Stimulated activated CD4-positive, alpha-beta T cell treated with anti-CD3 and anti-CD28 coated beads, Interleukin-4, amount 100 ng/mL, for 1 hour (primary cell): ENCODE measurements around the gene RMND5A.

Experiments
- DNase-seq: peaks from one replicate; pipeline ENCODE4 v3.0.0-alpha.2; 2020

RMND5A gene

DNA sequence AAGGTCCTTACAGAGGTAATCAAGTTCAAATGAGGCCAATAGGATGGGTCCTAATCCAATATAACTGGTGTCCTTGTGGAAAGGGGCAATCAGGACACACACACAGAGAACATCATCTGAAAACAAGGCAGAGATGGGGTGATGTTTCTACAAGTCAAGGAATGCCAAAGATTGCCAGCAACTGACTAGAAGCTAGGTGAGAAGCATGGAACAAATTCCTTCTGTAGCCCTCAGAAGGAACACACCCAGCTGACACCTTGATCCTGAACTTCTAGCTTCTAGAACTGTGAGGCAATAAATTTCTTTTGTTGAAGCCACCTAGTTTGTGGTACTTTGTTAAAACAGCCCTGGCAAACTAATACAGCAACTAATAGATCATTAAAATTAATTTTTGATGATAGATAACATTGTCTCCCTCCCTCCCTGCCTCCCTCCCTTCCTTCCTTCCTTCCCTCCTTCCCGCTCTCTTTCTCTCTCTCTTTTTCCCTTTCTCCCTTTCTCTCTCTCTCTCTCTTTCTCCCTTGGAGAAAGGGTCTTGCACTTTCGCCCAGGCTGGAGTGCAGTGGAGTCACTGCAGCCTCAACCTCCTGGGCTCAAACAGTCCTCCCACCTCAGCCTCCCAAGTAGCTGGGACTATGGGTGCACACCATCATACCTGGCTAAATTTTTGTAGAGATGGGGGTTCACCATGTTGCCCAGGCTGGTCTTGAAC is 80.9 kb downstream of the RMND5A start:
- no peak for DNase-seq

GRCh38 chr2:86806059-86806857 is 86.2 kb downstream of the RMND5A start:
- no peak for DNase-seq

DNA sequence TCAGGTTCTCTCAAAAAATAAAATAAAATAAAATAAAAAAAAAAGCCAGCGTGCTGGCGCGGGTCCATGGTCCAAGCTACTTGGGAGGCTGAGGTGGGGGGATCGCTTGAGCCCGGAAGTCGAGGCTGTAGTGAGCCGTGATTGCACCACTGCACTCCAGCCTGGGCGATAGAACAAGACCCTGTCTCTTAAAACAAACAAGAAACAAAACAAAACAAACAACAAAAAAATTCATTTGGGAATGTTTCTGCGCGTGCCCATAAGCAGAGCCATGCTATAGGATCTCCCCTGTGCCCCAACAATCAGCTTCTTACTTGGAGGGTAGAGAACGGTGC is 87.0 kb downstream of the RMND5A start:
- no peak for DNase-seq

DNA sequence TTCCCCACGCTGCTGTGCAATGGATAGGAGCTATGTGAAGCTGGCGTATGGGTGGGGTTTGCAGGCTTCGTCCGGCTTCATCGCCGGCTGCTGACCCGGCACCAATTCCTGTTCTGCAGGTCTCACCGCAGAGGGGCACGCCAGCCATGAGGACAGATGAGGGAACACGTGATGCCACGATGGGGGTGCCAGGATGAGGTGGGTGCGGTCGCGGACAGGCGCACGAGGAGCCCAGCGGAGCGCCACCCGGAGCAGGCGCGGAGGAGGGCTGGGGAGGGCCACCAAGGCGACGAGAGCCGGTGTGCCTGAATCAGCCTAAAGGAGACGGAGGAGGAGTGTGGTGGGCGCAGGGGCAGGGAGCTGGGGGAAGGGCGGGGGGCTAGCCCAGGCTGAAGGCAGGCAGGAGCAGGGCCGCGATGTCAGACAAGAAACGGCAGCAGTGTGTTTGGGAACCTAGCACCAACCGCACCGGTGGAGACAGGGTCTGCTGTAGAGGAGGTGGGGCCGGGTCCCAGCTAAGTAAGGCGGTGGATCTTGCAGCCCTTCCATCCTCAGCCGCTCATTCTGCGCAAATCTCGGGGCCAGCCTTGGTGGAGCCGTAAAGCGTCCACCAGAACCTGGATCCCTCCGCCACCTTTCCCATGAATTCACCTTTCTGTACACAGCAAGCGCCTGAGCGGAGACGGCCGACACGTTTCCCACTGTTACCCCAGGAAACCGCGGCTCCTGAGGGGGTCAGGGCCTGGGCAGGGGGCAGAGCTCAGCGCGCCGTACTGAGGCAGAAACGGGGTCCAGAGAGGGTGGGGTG is 87.6 kb downstream of the RMND5A start:
- no peak for DNase-seq

DNA sequence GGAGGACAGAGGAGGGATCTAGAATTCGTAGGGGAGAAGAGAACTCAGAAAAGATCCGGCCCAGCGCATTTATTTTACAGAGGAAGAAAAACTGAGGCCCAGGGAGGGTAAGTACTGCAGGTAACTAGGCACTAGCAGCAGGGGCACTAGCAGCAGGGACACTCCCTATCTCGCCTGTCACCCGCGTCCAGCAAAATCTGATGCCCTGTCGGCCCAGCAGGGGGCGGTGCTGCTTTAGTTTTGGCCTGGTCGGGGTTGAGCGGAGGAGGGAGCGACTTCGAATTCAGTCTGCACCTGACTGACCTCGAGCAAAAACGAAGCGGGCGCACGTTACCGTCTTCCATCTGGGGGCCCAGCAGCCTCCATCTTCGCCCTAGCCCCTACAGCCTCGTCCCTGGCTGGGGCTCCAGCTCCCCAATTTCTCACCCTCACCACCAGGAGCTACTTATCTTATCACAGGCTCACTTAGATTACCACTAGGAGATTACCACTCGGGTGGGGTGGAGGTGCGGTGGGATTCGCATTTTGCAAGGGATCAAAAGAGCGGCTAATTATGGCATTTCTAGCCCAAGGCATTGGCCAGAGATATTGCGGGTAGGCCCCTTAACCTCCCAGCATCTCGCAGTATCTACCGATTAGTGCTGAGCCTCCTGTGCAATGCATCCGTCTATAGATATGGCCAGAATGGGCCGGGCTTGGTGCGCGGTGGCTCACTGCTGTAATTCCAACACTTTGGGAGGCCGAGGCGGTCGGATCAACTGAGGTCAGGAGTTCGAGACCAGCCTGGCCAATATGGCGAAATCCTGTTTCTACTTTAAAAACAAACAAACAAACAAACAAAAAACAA is 88.4 kb downstream of the RMND5A start:
- DNase-seq: peak; percentile 91

GRCh38 chr2:86809481-86810121 is 89.5 kb downstream of the RMND5A start:
- no peak for DNase-seq

DNA sequence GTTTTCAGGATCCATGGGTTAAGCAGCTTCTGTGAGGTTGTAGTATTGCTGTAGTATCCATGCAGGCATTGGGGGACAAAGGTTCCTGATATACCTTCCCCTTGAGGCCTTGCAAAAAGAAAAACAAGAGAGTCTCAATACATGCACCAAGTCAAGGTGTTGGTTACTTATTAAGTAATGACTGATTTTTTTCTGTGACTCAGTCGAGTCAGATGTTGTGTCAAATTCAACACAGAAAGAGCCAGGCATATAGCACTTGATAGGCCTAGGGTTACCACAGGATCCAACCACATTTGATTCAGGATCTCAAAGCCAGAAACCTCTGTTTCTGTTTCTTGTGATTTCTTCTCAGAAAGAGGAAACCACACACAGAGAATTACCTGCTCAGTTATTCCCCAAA is 95.5 kb downstream of the RMND5A start:
- DNase-seq: no peak

GRCh38 chr2:86818114-86818801 is 98.2 kb downstream of the RMND5A start:
- no peak for DNase-seq

DNA sequence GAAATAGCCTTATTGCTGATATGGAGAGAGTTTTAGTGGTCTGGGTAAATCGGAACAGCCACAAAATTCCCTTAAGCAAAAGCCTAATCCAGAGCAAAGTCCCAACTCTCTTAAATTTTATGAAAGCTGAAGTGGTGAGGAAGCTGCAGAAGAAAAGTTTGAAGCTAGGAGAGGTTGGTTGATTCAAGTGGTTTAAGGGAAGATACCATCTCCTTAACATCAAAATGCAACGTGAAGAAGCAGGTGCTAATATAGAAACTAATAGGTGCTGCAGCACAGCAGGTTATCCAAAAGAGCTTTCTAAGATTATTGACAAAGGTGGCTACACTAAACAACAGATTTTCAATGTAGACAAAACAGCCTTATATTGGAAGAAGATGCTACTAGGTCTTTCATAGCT is 98.9 kb downstream of the RMND5A start:
- no peak for DNase-seq

DNA sequence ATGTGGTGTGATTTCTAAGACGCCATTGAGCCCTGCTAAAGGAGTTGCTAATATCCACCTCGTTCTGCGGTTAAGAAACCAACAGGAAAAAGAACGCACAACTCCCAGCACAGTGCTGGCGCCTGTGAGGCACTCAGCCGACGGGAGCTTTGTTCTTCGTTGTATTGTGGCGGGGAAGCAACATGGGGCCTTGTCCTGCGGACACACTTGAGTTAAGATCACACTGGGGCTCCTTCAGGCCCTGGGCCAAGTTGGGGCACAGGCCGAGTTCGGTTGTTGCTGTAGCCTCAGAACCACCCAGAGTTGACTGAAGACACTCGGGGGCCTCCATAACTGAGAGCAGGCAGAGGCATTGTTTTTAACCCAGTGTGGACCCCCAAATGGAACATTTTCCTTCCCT is 101.2 kb downstream of the RMND5A start:
- no peak for DNase-seq

DNA sequence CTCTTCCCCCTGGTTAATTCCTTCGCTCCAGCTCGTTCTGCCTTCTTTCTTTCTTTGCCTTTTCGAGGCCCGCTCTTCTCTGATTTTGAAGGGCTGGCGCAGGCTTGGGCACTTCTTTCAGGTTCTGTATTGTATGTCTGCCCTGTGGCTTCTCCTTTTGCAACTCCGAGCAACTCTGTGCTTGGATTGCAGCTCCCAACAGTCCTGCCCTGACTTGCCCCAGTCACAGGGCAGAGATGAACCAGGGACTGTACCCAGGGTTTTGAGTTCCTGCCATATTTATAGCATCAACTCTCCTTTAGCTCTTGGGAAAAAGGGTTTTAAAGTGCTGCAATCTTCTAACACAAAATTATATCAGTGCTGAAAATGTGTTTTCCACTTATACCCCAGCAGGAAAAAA is 101.8 kb downstream of the RMND5A start:
- no peak for DNase-seq

DNA sequence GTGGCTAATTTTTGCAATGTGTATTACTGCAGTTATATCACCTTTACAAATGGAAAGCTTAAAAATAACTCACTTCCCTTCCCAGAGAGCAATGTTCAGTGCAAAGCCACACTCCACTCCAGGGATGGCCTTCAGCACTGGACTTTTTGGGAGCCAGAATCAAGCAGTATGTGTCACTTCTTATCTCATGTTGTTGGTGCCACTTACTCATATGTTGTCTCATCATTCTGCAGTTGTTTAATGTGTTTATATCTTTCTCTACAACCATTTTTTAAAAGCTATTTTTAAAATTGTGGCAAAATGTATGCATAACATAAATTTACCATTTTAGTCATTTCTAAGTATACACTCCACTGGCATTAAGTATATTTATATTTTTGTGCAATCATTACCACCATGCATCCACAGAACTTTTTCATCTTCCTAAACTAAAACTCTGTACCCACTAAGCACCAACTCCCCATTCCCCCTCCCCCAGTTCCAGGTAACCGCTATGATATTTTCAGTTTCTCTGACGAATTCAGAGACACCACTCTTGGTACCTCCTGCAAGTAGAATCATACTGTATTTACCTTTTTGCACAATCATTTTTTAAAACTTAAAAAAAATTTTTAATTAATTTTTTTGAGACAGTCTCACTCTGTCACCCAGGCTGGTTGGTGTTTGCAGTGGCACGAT is 102.7 kb downstream of the RMND5A start:
- no peak for DNase-seq

DNA sequence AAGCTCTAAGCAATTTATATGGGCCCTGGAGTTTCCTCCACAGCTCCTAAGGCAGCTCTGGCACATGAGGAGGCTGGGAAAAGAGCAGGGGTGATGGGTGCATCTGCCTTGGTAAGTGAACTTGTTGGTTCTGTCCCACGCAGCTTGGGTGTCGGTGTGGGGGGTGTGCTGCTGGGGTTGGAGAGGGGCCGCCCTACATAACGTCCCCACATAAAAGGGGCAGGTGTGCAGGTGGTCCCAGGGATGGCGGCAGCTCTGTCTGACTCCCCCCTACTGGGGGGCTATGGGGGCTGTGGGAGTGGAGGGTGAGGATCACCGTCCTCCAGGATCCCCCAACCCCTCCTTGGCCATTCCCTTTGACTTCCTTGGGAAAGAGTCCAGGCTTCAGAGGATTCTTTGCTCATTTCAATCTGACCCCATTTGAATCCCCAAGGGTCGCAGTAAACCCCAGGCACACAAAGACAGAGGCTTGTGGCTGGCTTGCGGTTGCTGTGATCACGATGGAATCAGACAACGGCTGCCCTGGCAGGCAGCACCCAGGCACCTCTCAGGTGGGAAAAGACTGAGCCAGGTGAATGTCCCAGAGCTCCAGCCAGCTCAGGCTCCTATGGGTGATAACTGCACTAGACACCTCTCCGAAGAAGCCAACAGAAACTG is 105.1 kb downstream of the RMND5A start:
- no peak for DNase-seq

GRCh38 chr2:86825693-86826381 is 105.7 kb downstream of the RMND5A start:
- no peak for DNase-seq

DNA sequence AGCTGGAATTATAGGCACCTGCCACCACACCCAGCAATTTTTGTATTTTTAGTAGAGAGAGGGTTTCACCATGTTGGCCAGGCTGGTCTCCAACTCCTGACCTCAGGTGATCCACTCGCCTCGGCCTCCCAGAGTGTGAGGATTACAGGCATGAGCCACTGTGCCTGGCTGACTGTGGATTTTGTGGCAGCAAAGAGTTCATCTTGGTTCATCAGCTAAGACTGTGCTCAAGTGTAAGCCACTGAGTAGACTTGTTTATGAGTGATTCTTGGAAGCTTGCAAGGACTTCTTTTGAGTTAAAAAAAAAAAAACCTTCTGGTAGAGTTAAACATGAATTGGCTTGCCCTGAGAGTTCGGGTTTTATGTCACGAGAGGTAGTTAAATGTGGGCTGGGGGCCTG is 106.9 kb downstream of the RMND5A start:
- no peak for DNase-seq
